ENCODE measurements around the gene SLC4A8.
A peak's percentile ranks its signal among the peaks of the same experiment; 100 is the strongest.

The SLC4A8 gene

DNA sequence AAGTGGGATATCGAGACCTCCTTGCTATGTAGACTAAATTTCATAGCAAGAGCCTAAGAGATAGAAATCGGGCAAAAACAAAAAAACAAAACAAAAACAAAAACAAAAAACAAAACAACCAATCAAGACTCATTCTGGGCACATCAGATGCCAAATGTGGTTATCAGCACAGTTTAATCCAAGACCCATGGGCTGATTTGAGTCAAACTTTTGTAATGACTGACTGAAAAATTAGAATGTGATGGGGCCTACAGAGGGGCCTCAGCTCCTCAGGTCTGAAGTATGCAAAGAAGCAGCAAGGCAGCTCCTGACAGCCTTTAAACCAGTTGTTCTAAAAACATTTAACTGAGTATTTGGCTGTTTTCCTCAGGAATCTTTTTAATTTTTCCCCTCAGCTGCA, 49.3 kb downstream of the SLC4A8 start:
- no peaks in the 10 kb centered on the region for H3K27me3 Mint-ChIP-seq
- DNase-seq (ENCODE audit: low spot score in 2 of 2) (no peak), ATAC-seq (replicated peaks; ENCODE audit: extremely low read depth, poor library complexity, severe bottlenecking) (no peak)
- no peaks in the 10 kb centered on the region for H3K9me3 Mint-ChIP-seq
- H3K4me1 Mint-ChIP-seq = no peaks in the 10 kb centered on the region
- no peak overlapping the region for H3K27ac Mint-ChIP-seq (ENCODE audit: low read depth)
- H3K4me3 Mint-ChIP-seq = no peak overlapping the region
- H3K36me3 Mint-ChIP-seq (ENCODE audit: insufficient read depth) = no peaks in the 10 kb centered on the region

- DNase-seq (ENCODE audit: low spot score in 2 of 2) (no peak), ATAC-seq (replicated peaks; ENCODE audit: extremely low read depth, poor library complexity, severe bottlenecking) (no peak)
- no peaks in the 10 kb centered on the region for H3K36me3 Mint-ChIP-seq (ENCODE audit: insufficient read depth)
- H3K27me3 Mint-ChIP-seq = no peaks in the 10 kb centered on the region
- H3K9me3 Mint-ChIP-seq = no peaks in the 10 kb centered on the region
- H3K4me3 Mint-ChIP-seq = no peak overlapping the region
- H3K27ac Mint-ChIP-seq (ENCODE audit: low read depth) = no peak overlapping the region
- no peaks in the 10 kb centered on the region for H3K4me1 Mint-ChIP-seq
These were observed 50.9 kb downstream of the SLC4A8 start for GRCh38 chr12:51475543-51475942.

DNA sequence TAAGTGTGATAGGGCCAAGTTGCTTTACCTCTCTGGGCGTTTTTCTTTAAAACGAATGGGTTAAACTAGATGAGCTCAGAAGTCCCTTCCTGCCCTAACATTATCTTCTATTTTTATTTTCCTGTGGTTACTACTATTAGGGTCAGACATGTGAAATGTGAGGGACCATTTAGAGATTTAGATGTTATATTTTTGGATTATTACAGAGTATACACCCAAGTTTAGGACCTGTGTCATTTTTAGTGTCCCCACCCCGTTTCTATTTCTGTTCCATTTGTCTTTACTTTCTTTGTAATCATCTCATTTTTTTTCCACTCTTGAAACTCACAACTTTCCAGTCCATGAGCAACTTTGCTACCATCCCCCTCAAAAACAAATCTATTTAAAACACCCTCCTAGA, 56.3 kb downstream of the SLC4A8 start:
- Mint-ChIP-seq H3K4me1 (peaks cover 25% of the 10 kb centered on the region), H3K4me3 (no peak overlapping the region), H3K36me3 (ENCODE audit: insufficient read depth) (peaks cover 3% of the 10 kb centered on the region), H3K9me3 (no peaks in the 10 kb centered on the region), H3K27me3 (no peaks in the 10 kb centered on the region), H3K27ac (ENCODE audit: low read depth) (no peak overlapping the region)
- ATAC-seq (replicated peaks; ENCODE audit: extremely low read depth, poor library complexity, severe bottlenecking) = no peak
- DNase-seq (ENCODE audit: low spot score in 2 of 2) = no peak

DNA sequence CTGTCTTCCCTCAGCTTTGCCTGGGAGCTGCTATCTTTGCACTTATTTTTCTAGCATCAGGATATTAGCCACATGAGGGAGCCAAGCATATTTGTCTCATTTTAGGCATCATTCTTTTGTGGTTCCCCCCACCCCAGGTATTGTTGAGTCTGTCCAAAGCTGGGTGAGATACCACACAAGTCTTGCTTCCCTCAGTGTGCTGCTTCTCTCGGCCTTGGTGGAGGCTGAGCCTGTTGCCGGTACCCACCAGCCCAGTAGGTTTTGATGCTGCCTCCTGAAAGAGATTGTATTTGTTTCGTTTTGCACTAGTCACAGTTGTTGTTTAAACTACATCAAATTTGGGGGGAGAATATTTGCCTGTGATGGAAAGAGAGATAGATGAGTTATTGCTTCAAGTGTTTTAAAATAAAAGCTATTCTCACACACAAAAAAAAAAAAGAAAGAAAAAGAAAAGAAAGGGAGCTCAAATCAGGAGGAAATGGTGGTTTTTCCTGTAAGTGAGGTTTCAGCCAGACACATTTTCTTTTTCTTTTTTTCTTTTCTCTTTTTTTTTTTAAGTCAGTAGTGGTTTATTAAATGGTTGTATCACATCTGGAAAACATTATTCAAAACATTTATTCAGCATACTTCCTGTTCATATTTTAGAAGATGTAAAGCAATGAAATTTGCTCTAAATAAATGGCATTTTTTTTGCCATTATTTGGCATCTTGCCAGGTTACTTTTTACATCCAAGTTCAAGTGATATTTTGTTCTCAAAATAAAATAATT, 58.5 kb downstream of the SLC4A8 start:
- DNase-seq (ENCODE audit: low spot score in 2 of 2) = no peak
- peaks cover 25% of the 10 kb centered on the region for H3K4me1 Mint-ChIP-seq
- peak; percentile 40 for ATAC-seq (replicated peaks; ENCODE audit: extremely low read depth, poor library complexity, severe bottlenecking)
- H3K27me3 Mint-ChIP-seq = no peaks in the 10 kb centered on the region
- H3K4me3 Mint-ChIP-seq = peak overlapping the region; percentile 48
- peak overlapping the region; percentile 89 for H3K27ac Mint-ChIP-seq (ENCODE audit: low read depth)
- H3K9me3 Mint-ChIP-seq = no peaks in the 10 kb centered on the region
- peaks cover 3% of the 10 kb centered on the region for H3K36me3 Mint-ChIP-seq (ENCODE audit: insufficient read depth)

DNA sequence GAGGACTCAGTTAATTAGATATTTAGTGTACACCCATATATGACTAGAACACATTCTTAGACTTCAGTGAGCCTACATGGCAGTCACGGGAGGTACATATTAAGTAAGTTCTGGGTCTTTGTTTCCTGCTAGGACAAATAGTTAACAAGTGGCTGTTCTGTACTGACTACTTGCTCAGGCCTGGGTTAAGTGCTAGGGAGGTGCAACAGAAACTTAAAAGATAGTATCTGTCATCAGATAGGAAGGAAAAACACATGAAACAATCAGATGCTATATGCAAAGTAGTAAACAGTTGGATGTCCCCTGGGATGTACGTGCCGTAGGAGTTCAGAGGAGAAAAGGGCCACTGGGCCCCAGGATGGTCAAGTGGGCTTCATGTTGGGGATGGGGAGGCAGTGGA, 59.5 kb downstream of the SLC4A8 start:
- Mint-ChIP-seq H3K27ac (ENCODE audit: low read depth) (peak overlapping the region; percentile 2), H3K9me3 (no peaks in the 10 kb centered on the region)

GRCh38 chr12:51488281-51488680, 63.6 kb downstream of the SLC4A8 start:
- Mint-ChIP-seq H3K27me3 (no peaks in the 10 kb centered on the region), H3K36me3 (ENCODE audit: insufficient read depth) (peaks cover 2% of the 10 kb centered on the region), H3K9me3 (no peaks in the 10 kb centered on the region), H3K4me1 (peaks cover 17% of the 10 kb centered on the region), H3K4me3 (no peak overlapping the region), H3K27ac (ENCODE audit: low read depth) (no peak overlapping the region)
- ATAC-seq (replicated peaks; ENCODE audit: extremely low read depth, poor library complexity, severe bottlenecking) (no peak), DNase-seq (ENCODE audit: low spot score in 2 of 2) (no peak)

More for the DNA sequence above, 59.5 kb downstream of the SLC4A8 start:
- Mint-ChIP-seq H3K4me3 (no peak overlapping the region), H3K36me3 (ENCODE audit: insufficient read depth) (peaks cover 3% of the 10 kb centered on the region), H3K4me1 (peaks cover 25% of the 10 kb centered on the region), H3K27me3 (no peaks in the 10 kb centered on the region)
- DNase-seq (ENCODE audit: low spot score in 2 of 2) (no peak), ATAC-seq (replicated peaks; ENCODE audit: extremely low read depth, poor library complexity, severe bottlenecking) (no peak)

DNA sequence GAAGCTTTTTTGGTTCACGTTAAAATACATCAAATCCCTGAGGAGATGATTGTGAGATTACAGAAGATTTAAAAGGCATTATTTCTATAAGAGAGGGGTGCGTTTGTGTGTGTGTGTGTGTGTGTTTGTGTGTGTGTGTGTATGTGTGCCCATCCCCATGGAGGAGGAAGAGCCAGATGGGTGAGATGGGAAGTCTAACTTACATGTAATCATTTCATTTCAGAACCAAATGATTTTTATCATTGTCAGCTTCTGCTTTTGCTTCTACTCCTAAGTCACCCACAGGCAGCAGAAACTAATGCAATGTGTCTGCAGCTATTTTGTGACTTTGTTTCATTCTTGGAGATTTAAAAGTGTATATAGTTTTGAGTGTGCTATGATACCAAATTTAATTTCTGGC, 68.7 kb downstream of the SLC4A8 start:
- no peak overlapping the region for H3K4me3 Mint-ChIP-seq
- H3K4me1 Mint-ChIP-seq = no peaks in the 10 kb centered on the region
- H3K27me3 Mint-ChIP-seq = no peaks in the 10 kb centered on the region
- H3K27ac Mint-ChIP-seq (ENCODE audit: low read depth) = no peak overlapping the region
- no peak for DNase-seq (ENCODE audit: low spot score in 2 of 2)
- H3K36me3 Mint-ChIP-seq (ENCODE audit: insufficient read depth) = peaks cover 6% of the 10 kb centered on the region
- H3K9me3 Mint-ChIP-seq = no peaks in the 10 kb centered on the region
- no peak for ATAC-seq (replicated peaks; ENCODE audit: extremely low read depth, poor library complexity, severe bottlenecking)

DNA sequence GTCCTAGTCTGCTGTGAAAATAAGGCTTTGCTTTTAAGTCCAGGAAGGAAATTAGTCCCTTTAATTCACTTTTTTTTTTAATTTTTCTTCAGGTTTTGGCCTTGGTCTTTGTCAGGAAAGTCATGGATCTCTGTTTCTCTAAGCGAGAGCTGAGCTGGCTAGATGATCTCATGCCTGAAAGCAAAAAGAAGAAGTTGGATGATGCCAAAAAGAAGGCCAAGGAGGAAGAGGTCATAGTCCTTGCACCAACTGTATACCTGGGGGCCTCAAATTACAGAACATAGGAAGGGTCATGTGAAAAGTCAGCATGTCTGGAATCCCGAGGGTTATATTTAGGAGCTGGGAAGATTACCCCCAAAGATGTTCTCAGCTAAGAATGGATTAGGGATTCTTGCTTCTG, 72.3 kb downstream of the SLC4A8 start:
- H3K4me1 Mint-ChIP-seq = no peaks in the 10 kb centered on the region
- peaks cover 4% of the 10 kb centered on the region for H3K36me3 Mint-ChIP-seq (ENCODE audit: insufficient read depth)
- H3K4me3 Mint-ChIP-seq = no peak overlapping the region
- DNase-seq (ENCODE audit: low spot score in 2 of 2) (no peak), ATAC-seq (replicated peaks; ENCODE audit: extremely low read depth, poor library complexity, severe bottlenecking) (no peak)
- no peaks in the 10 kb centered on the region for H3K9me3 Mint-ChIP-seq
- H3K27ac Mint-ChIP-seq (ENCODE audit: low read depth) = no peak overlapping the region
- H3K27me3 Mint-ChIP-seq = no peaks in the 10 kb centered on the region

GRCh38 chr12:51504851-51505250, 80.2 kb downstream of the SLC4A8 start:
- H3K4me1 Mint-ChIP-seq = no peaks in the 10 kb centered on the region
- no peaks in the 10 kb centered on the region for H3K9me3 Mint-ChIP-seq
- no peaks in the 10 kb centered on the region for H3K27me3 Mint-ChIP-seq
- DNase-seq (ENCODE audit: low spot score in 2 of 2) (no peak), ATAC-seq (replicated peaks; ENCODE audit: extremely low read depth, poor library complexity, severe bottlenecking) (no peak)
- H3K36me3 Mint-ChIP-seq (ENCODE audit: insufficient read depth) = peaks cover 5% of the 10 kb centered on the region
- H3K4me3 Mint-ChIP-seq = no peak overlapping the region
- H3K27ac Mint-ChIP-seq (ENCODE audit: low read depth) = no peak overlapping the region

DNA sequence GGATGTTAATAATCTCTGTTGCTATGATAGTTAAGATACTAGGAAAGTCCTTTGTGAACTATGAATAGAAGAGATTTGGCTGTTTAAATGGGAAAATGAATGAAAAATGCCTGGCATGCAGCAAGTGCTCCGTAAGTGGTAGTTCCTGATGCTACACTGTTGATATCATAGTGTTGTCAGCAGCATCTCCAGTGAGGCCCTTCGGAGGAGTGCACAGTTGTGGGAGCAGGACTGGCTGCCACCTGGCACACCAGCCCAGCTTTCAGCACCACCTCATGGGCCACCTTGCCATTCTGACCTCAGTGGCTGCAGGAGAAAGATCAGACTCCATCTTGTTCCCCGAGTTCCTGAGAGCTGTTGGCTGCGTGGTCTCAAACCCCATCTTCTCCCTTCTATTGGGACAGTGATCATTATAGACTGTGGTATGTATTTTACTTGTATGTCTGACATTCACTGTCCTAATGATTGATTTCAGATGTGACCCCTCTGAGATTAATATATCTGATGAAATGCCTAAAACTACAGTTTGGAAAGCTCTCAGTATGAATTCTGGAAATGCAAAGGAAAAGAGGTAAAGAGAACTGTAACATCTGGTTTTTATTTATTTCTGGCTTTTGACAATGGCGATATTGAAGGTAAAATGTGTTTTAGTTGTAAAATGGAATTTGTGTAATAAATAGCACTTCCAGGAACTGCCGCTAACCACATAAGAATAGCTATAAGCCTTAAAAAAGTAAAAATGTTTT, 80.9 kb downstream of the SLC4A8 start:
- Mint-ChIP-seq H3K4me1 (no peaks in the 10 kb centered on the region), H3K9me3 (no peaks in the 10 kb centered on the region), H3K27ac (ENCODE audit: low read depth) (no peak overlapping the region), H3K27me3 (no peaks in the 10 kb centered on the region), H3K36me3 (ENCODE audit: insufficient read depth) (peaks cover 5% of the 10 kb centered on the region), H3K4me3 (no peak overlapping the region)
- DNase-seq (ENCODE audit: low spot score in 2 of 2) (no peak), ATAC-seq (replicated peaks; ENCODE audit: extremely low read depth, poor library complexity, severe bottlenecking) (no peak)

DNA sequence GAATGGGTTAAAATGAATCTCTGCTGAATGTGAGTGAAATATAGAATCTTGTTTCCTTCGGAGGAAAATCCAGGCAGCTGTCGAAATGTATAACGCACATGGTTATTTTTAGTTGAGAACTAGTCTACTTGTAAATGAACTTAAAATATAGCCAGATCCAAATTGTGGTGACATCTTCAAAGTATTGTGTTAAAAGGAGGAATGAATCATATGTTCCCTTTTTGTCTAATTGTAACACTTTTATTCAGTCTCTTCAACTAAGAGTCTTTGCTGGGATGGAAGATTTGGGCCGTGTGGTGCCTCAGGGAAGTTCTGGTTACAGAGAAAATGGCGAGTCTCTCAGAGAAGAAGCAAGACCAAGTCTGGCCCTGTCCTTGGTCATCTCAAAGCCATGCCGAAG, 82.5 kb downstream of the SLC4A8 start:
- no peaks in the 10 kb centered on the region for H3K27me3 Mint-ChIP-seq
- peaks cover 5% of the 10 kb centered on the region for H3K36me3 Mint-ChIP-seq (ENCODE audit: insufficient read depth)
- H3K9me3 Mint-ChIP-seq = no peaks in the 10 kb centered on the region
- H3K4me1 Mint-ChIP-seq = no peaks in the 10 kb centered on the region
- DNase-seq (ENCODE audit: low spot score in 2 of 2) (no peak), ATAC-seq (replicated peaks; ENCODE audit: extremely low read depth, poor library complexity, severe bottlenecking) (no peak)
- H3K27ac Mint-ChIP-seq (ENCODE audit: low read depth) = no peak overlapping the region
- H3K4me3 Mint-ChIP-seq = no peak overlapping the region

DNA sequence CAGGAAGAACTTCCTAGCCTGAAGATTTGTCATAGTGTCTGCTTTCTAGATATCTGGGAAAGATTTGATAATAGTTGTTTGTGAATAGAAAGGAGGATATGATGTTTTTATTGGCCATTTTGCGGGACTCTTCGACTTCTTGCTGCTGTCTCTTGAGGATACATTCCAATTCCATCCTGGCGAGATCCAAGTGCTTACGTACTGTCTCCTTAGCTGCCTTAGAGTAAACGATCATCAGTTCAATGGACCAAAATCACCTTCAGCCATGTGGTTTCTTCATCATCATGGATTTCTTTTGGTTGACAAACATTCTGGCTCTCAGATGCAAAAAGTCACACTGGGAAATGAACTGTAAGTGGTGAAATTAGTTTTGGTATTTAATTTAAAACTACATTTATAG, 83.7 kb downstream of the SLC4A8 start:
- no peaks in the 10 kb centered on the region for H3K9me3 Mint-ChIP-seq
- no peak for DNase-seq (ENCODE audit: low spot score in 2 of 2)
- peaks cover 5% of the 10 kb centered on the region for H3K36me3 Mint-ChIP-seq (ENCODE audit: insufficient read depth)
- H3K4me1 Mint-ChIP-seq = no peaks in the 10 kb centered on the region
- H3K27ac Mint-ChIP-seq (ENCODE audit: low read depth) = no peak overlapping the region
- no peak overlapping the region for H3K4me3 Mint-ChIP-seq
- no peaks in the 10 kb centered on the region for H3K27me3 Mint-ChIP-seq
- ATAC-seq (replicated peaks; ENCODE audit: extremely low read depth, poor library complexity, severe bottlenecking) = no peak

- Mint-ChIP-seq H3K27ac (ENCODE audit: low read depth) (no peak overlapping the region), H3K9me3 (no peaks in the 10 kb centered on the region), H3K4me1 (no peaks in the 10 kb centered on the region), H3K36me3 (ENCODE audit: insufficient read depth) (peaks cover 2% of the 10 kb centered on the region), H3K27me3 (no peaks in the 10 kb centered on the region), H3K4me3 (no peak overlapping the region)
- ATAC-seq (replicated peaks; ENCODE audit: extremely low read depth, poor library complexity, severe bottlenecking) = no peak
- DNase-seq (ENCODE audit: low spot score in 2 of 2) = no peak
These were observed 87.1 kb downstream of the SLC4A8 start for GRCh38 chr12:51511546-51512260.

Data from central memory CD8-positive, alpha-beta T cell (primary cell).